ENCODE measurements around the gene ACTC1.

Gene ACTC1

DNA sequence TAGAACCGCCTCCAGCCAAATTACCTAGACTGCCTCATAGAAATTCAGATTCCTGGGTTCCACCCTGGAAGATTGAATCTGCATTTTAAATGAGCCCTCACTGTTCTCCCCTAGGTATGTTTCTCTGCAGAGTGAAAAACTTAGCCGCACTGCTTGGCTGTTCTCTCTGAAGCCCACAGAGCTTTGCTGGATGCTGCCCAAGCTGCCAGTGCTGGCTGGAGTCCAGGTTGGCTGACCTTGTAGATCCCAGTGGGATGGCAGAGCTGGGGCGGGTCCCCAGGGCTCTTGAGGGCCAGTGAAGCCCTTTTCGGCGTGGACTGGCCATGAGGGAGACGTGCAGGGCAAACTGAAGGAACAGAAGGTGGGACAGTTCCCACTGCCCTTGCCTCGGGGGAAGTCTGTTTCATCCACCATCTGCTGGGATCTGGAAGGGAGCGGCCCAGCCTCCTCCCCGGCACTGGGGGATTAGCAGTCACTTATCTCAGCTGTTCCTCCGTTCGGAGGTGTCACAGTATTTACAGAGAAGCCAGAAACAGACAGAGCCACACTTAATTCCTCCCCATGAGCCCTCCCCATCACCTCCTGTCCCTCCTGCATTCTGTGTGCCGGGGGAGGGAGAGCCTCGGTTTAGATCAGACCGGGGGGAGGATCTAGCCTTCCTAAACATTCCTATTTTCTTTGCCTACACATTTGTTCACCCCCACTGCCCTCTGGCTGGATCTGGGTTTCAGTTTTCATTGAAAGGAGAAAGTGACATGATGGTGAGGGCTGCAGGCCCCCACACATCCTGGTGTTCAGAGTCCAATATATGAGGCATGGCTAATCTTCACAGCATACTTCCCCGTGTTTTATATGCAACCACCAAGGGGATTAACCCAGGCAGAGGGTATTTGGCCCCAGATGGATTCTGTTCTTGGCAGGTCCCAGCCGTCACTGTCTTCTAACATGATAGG, 4.1 kb upstream of the ACTC1 start:
- DNase-seq, result no peak

DNA sequence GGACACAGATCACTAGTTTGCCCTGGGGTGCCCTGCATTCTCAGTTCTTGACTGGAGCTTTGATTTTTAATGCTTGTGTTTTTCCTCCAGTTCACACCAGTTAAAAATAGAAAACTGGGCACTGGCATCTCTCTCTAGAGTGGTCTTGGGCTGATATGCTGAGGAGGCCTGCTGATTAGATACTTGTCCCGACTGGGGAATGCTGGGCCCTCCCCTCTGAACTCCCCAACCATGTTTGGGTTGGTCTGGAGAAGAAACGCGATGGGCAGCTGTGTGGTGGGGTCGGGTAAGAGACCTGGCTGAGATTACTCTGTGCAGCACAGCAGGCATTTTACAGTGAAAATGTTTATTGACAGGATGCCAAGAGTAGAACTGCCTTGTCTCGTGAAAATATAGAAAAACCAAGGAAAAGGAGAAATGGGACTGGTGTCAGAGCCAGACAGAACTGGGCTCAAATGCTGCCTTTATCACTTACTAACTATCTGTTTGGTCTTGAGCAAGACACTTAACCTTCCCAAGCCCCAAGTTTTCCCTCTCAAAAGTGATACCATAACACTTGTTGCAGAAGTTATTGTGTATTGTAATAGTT, 1.6 kb upstream of the ACTC1 start:
- no peak for DNase-seq

DNA sequence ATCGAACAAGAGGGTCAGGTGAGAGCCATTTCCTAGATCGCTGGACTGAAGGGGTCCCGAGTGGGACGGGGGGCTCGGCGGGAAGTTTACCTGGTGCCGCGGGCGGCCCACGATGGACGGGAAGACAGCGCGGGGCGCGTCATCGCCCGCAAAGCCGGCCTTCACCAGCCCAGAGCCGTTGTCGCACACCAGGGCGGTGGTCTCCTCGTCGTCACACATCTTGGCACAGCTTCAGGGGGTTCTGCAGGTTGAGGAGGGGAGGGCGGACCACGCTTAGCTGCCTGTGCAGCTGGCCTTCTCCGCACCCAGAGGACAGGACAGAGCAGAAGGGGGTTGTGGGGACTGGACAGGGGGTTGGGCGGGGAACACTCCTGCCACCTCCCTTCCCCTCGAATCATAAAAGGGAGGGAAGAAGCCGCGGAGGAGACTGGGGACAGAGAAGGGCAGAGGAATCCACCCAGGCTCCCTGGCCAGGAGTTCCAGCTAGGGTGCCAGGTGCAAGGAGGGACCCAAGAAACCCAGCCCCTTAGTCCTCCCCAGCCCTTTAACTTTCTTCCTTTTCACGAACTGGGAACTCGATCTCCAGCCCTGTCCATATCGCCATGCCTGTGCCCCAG, 651 bp downstream of the ACTC1 start:
- DNase-seq, result no peak

- DNase-seq, result no peak
These were observed 1.4 kb downstream of the ACTC1 start for GRCh38 chr15:34793901-34794300.

DNA sequence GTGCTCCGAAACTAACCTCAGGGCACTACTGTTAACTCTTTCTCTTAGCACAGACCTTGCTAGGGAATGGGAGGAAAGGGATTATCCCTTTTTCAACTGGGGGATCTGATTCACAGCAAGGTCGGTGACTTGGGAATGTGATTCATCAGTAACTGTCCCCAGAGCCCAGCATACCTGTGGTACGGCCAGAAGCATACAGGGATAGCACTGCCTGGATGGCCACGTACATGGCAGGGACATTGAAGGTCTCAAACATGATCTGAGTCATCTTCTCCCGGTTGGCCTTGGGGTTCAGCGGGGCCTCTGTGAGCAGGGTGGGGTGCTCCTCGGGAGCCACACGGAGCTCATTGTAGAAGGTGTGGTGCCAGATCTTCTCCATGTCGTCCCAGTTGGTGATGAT, 2.3 kb downstream of the ACTC1 start:
- no peak for DNase-seq

DNA sequence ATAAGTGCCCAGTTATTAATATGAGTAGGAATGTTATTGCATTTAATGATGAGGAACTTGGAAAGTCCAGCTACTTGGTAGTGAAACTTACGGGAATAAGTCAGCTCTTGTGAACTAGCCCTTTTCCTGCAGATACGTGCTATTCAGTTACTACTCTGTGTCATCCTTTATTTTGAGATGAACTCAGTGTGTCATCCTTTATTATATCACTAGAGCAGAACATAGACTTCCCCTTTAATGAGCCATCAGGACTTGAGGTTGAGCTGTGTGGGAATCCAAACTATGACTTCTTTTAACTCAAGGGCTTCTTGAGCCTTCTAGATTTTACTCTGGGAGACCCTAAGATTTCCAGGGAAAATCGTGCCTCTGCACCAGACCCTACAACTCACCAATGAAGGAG, 3.6 kb downstream of the ACTC1 start:
- no peak for DNase-seq

GRCh38 chr15:34790121-34790520, 5.2 kb downstream of the ACTC1 start:
- no peak for DNase-seq

DNA sequence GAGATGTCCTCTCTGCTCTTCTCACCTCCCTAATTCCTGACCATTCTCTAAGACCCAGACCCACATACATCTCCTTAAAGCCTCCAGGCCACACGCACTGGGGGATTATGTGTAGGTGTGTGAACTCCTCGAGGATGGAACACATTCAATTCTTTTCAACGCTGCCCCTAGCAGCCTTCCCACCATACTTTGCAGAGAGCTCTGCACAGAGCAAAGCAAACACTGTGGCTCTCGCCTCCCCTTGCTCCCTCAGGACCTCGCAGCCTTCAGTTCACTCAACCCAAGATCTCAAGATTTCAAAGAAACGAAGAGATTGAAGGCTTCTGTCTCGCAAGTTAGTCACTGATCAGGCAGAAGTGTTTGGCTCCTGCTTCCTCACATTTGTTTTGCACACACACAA, 6.0 kb downstream of the ACTC1 start:
- DNase-seq, result no peak

DNA sequence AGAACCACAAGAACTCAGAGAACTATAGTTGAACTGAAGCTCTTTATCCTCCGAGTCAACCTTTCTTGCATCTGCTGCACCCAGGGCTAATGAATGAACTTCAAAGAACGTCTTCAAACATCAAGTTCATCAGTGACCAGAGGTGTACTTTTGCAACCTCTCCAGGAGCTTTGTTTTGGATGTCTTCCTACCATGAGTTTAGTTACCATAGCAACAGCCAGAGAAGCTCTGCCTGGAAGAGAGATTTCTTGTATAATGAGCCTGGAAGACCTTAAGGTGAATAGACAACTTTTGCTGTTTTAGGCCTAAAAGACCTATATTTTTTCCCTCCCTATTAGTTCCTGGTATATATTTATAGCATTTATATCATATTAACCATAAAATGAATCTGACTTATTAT, 9.1 kb downstream of the ACTC1 start:
- DNase-seq, result no peak

- no peak for DNase-seq
These were observed 11.4 kb downstream of the ACTC1 start for GRCh38 chr15:34783991-34784390.

GRCh38 chr15:34783431-34783830, 11.9 kb downstream of the ACTC1 start:
- no peak for DNase-seq

GRCh38 chr15:34782901-34783300, 12.4 kb downstream of the ACTC1 start:
- DNase-seq, result no peak

GRCh38 chr15:34780725-34781124, 14.6 kb downstream of the ACTC1 start:
- no peak for DNase-seq

- no peak for DNase-seq
These were observed 18.7 kb downstream of the ACTC1 start for GRCh38 chr15:34776606-34777105.

GRCh38 chr15:34773917-34774316, 21.4 kb downstream of the ACTC1 start:
- DNase-seq, result no peak

GRCh38 chr15:34773013-34773412, 22.3 kb downstream of the ACTC1 start:
- no peak for DNase-seq

GRCh38 chr15:34772312-34772711, 23.0 kb downstream of the ACTC1 start:
- no peak for DNase-seq

- DNase-seq, result no peak
These were observed 25.6 kb downstream of the ACTC1 start for GRCh38 chr15:34769711-34770110.

- DNase-seq, result no peak
These were observed 26.8 kb downstream of the ACTC1 start for GRCh38 chr15:34768530-34768929.

DNA sequence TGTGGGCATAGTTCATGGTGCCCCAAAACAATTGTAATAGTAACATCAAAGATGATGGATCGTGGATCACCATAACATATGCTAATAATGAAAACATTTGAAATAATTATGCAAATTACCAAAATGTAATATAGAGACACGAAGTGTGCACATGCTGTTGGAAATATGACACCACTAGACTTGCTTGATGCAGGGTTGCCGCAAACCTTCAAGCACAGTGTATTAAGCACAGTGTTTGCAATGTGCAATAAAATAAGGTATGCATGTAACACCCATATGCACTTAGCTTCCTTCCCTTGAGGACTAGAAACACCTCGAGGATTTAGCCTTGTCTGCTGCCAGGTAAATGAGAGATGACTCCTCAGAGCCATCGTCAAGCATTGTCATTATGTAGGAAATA, 29.6 kb downstream of the ACTC1 start:
- no peak for DNase-seq

DNA sequence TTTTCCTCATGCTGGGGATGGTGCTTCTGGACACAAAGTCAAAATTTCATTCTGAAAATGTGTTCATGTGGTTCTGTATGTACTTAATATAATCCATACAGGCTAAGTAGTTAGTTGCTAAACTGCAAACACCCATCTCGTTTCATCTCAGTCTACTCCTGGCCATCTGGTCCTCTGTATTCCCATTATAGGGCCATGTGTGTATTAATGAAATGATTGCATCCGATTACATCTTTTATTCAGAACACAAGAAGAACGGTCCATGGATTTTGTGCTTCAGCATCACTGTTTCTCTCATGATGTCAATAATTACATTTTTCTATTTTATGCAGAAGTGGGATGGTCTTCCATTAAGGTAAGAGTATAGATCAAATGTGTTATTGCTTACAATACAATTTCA, 34.4 kb downstream of the ACTC1 start:
- no peak for DNase-seq

DNA sequence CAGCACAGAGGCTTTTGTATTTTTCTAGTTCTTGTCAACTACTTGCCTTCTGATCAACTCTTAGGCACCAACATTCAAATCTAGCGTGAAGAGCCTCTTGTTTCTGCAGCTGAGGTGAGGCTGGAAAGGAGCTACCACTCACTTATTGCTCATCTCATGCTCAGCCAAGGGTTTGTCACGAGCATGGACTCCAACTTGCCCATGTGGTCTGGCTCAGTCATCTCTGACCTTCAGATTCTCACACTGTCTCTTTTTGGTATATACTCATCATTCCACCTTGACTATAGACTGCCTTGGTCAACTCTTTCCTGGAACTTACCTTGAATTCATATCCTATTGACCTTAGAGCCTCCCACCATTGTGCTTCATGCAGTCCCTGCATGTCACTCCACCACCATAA, 35.4 kb downstream of the ACTC1 start:
- DNase-seq, result no peak

DNA sequence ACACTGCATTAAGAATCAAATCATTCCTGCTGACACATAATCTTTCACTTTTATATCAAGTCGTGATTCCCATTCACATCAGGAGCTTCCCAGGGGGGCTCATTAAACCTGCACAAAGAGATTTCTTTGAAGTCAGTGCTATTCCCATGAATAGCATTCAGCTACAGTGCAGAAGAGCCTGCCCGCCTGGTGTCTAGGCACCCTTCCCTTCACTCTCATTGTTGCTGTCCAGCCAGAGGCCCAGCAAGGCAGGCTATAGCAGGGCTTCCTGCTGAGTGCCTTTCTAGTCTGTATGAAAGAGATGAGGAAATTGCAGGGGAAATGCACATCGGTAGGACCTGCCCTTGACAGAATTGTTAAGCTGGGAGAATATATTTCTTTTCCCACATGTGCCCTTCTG, 36.0 kb downstream of the ACTC1 start:
- DNase-seq, result no peak

- DNase-seq, result no peak
These were observed 38.1 kb downstream of the ACTC1 start for GRCh38 chr15:34757262-34757661.

Measured in CD4-positive, alpha-beta T cell treated with Interleukin-6 for 4 hours (primary cell).